ENCODE measurements around the gene DMD. TPM values are rescaled to one million over a fixed set of nuclear protein-coding genes. Genes with fewer than 3 reads are reported as not detected.

DMD gene
- total RNA-seq, 1 experiment from 2014 or later, result 47.2 TPM

DNA sequence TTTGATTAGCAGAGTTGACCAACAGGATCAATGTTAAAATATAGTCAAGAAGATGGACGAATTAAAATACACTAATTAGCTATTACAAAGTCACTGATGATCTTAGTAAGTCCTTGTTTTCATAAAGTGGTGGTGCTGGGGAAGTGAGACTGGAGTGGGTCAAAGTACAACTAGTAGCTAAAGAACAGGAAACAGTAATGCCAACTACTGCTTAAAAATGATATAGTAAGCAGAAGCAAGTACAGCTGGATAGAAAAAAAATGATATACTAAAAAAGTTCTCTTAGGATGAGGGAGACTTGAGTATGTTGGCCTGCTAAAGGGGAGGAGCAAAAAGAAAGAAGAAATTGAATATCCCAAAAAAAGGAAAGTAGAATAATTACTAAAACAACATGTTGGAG lies 1558.7 kb downstream of the DMD start:
- H3K4me1 ChIP-seq, result no peaks in the 10 kb centered on the region
- POLR2A ChIA-PET, result no interaction called here
- no peak for DNase-seq
- no peak overlapping the region for H3K27ac Mint-ChIP-seq (ENCODE audit: unreplicated experiment)
- TF ChIP-seq, protein P1, sequence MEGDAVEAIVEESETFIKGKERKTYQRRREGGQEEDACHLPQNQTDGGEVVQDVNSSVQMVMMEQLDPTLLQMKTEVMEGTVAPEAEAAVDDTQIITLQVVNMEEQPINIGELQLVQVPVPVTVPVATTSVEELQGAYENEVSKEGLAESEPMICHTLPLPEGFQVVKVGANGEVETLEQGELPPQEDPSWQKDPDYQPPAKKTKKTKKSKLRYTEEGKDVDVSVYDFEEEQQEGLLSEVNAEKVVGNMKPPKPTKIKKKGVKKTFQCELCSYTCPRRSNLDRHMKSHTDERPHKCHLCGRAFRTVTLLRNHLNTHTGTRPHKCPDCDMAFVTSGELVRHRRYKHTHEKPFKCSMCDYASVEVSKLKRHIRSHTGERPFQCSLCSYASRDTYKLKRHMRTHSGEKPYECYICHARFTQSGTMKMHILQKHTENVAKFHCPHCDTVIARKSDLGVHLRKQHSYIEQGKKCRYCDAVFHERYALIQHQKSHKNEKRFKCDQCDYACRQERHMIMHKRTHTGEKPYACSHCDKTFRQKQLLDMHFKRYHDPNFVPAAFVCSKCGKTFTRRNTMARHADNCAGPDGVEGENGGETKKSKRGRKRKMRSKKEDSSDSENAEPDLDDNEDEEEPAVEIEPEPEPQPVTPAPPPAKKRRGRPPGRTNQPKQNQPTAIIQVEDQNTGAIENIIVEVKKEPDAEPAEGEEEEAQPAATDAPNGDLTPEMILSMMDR (IDR thresholded peaks at IDR 0.05; ENCODE audit: insufficient read depth in 1 of 2, low read depth in 1 of 2, low read length in 1 of 2, severe bottlenecking in 1 of 2, unreplicated experiment in 1 of 2), result no peak
- intact Hi-C loops (cut with micrococcal nuclease; ENCODE audit: unreplicated experiment), result loop anchor here (10.0 kb wide), 1 partner anchor 108 kb away; no protein-coding TSS in a partner anchor
- H3K9me3 Mint-ChIP-seq (ENCODE audit: unreplicated experiment), result peaks cover 9% of the 10 kb centered on the region
- no peaks in the 10 kb centered on the region for H3K9me3 ChIP-seq
- CTCF ChIA-PET, result no interaction called here
- H3K27me3 Mint-ChIP-seq (ENCODE audit: insufficient read depth, unreplicated experiment), result no peaks in the 10 kb centered on the region
- H3K27me3 ChIP-seq (replicated peaks; ENCODE audit: control insufficient read depth, insufficient read depth, low read length), result no peaks in the 10 kb centered on the region
- no peak overlapping the region for H3K4me3 ChIP-seq (ENCODE audit: low read depth, low read length)
- no TSS peak for BruUV-seq (replicated peaks)
- H3K4me3 Mint-ChIP-seq (ENCODE audit: unreplicated experiment), result no peak overlapping the region
- no peaks in the 10 kb centered on the region for H3K4me1 Mint-ChIP-seq (ENCODE audit: low read depth, unreplicated experiment)
- H3K36me3 ChIP-seq (ENCODE audit: control insufficient read depth, insufficient read depth, low read length), result no peaks in the 10 kb centered on the region
- H3K36me3 Mint-ChIP-seq (ENCODE audit: insufficient read depth, unreplicated experiment), result no peaks in the 10 kb centered on the region

- H3K9me3 ChIP-seq, result no peaks in the 10 kb centered on the region
- POLR2A ChIA-PET, result no interaction called here
- H3K36me3 ChIP-seq (ENCODE audit: control insufficient read depth, insufficient read depth, low read length), result no peaks in the 10 kb centered on the region
- TF ChIP-seq, protein P1 (IDR thresholded peaks at IDR 0.05; ENCODE audit: insufficient read depth in 1 of 2, low read depth in 1 of 2, low read length in 1 of 2, severe bottlenecking in 1 of 2, unreplicated experiment in 1 of 2), result no peak
- Mint-ChIP-seq H3K27ac (ENCODE audit: unreplicated experiment) (no peak overlapping the region), H3K9me3 (ENCODE audit: unreplicated experiment) (peaks cover 9% of the 10 kb centered on the region), H3K27me3 (ENCODE audit: insufficient read depth, unreplicated experiment) (no peaks in the 10 kb centered on the region), H3K4me1 (ENCODE audit: low read depth, unreplicated experiment) (no peaks in the 10 kb centered on the region), H3K36me3 (ENCODE audit: insufficient read depth, unreplicated experiment) (no peaks in the 10 kb centered on the region), H3K4me3 (ENCODE audit: unreplicated experiment) (no peak overlapping the region)
- no peak overlapping the region for H3K4me3 ChIP-seq (ENCODE audit: low read depth, low read length)
- no peaks in the 10 kb centered on the region for H3K4me1 ChIP-seq
- BruUV-seq (replicated peaks), result no TSS peak
- no peak for DNase-seq
- CTCF ChIA-PET, result interaction anchor here (0.6 kb wide), 1 partner anchor 298 kb away, joined by 5 read pairs; no protein-coding TSS in a partner anchor
- no peaks in the 10 kb centered on the region for H3K27me3 ChIP-seq (replicated peaks; ENCODE audit: control insufficient read depth, insufficient read depth, low read length)
- intact Hi-C loops (cut with micrococcal nuclease; ENCODE audit: unreplicated experiment), result no loop called here
Measured at GRCh38 chrX:31649201-31649600, 1562.1 kb downstream of the DMD start.

DNA sequence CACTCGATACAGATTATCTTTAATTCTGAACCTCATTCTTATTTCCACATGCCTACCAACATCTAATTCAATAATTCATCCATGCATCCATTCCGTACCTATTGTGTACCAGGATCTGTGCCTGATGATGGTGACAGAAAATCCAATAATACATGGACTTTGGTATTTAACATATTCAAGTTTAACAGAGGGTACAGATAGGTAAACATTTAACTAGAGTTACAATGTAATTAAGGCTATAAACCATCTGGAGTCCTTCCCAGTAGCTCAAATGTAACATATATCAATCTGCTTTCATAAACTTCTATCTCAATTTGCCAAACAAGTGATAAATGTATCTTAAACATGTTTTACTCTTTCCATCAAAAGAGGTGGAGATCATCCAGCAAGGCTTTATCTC lies 1578.0 kb downstream of the DMD start:
- no peaks in the 10 kb centered on the region for H3K36me3 Mint-ChIP-seq (ENCODE audit: insufficient read depth, unreplicated experiment)
- ChIA-PET POLR2A (no interaction called here), CTCF (no interaction called here)
- Histone ChIP-seq H3K36me3 (ENCODE audit: control insufficient read depth, insufficient read depth, low read length) (no peaks in the 10 kb centered on the region), H3K4me1 (no peaks in the 10 kb centered on the region), H3K27me3 (replicated peaks; ENCODE audit: control insufficient read depth, insufficient read depth, low read length) (no peaks in the 10 kb centered on the region), H3K4me3 (ENCODE audit: low read depth, low read length) (no peak overlapping the region), H3K9me3 (no peaks in the 10 kb centered on the region)
- TF ChIP-seq, protein P1 (IDR thresholded peaks at IDR 0.05; ENCODE audit: insufficient read depth in 1 of 2, low read depth in 1 of 2, low read length in 1 of 2, severe bottlenecking in 1 of 2, unreplicated experiment in 1 of 2), result no peak
- no peak overlapping the region for H3K27ac Mint-ChIP-seq (ENCODE audit: unreplicated experiment)
- intact Hi-C loops (cut with micrococcal nuclease; ENCODE audit: unreplicated experiment), result loop anchor here (10.0 kb wide), 1 partner anchor 369 kb away; no protein-coding TSS in a partner anchor
- no peaks in the 10 kb centered on the region for H3K27me3 Mint-ChIP-seq (ENCODE audit: insufficient read depth, unreplicated experiment)
- no peak overlapping the region for H3K4me3 Mint-ChIP-seq (ENCODE audit: unreplicated experiment)
- H3K4me1 Mint-ChIP-seq (ENCODE audit: low read depth, unreplicated experiment), result no peaks in the 10 kb centered on the region
- BruUV-seq (replicated peaks), result no TSS peak
- DNase-seq, result no peak
- no peaks in the 10 kb centered on the region for H3K9me3 Mint-ChIP-seq (ENCODE audit: unreplicated experiment)

Data from Caco-2 (cell line).